Liver (tissue), 3 donors: ENCODE measurements around the gene TPM4.

ENCODE experiments used
- CTCF ChIP-seq: fragments of 150-350 bp; IDR thresholded peaks from 2 replicates; pipeline ENCODE4 v1.5.1; 2017; ENCODE audit warnings: improper control_type of control experiment, low read depth, low read length; ENCODE audit not compliant: missing input control
- JUND ChIP-seq, 2 donors: IDR thresholded peaks; 2 replicates each; pipeline ENCODE4 v1.6.1; 2016; ENCODE audit warnings: antibody characterized with exemption in 2 of 2
- MAX ChIP-seq: IDR thresholded peaks from 2 replicates; pipeline ENCODE4 v1.6.1; 2016; ENCODE audit warnings: antibody characterized with exemption
- REST ChIP-seq: IDR thresholded peaks from 2 replicates; pipeline ENCODE4 v1.6.1; 2016; ENCODE audit warnings: antibody characterized with exemption, mild to moderate bottlenecking
- SP1 ChIP-seq: IDR thresholded peaks from 2 replicates; pipeline ENCODE4 v1.6.1; 2018; ENCODE audit warnings: antibody characterized with exemption, mild to moderate bottlenecking
- TAF1 ChIP-seq: conservative IDR thresholded peaks from 2 replicates; pipeline ENCODE4 v1.6.1; 2016; ENCODE audit warnings: antibody characterized with exemption, mild to moderate bottlenecking
- YY1 ChIP-seq: IDR thresholded peaks from 2 replicates; pipeline ENCODE4 v1.6.1; 2016; ENCODE audit warnings: antibody characterized with exemption, mild to moderate bottlenecking
- donor health status: healthy.
- donor health status: healthy.

- TF ChIP-seq CTCF = no peak
- no peak for TF ChIP-seq SP1
- no peak for TF ChIP-seq JUND (IDR thresholded peaks at IDR 0.05)
- no peak for TF ChIP-seq MAX
- no peak for TF ChIP-seq TAF1
- no peak for TF ChIP-seq REST
- no peak for TF ChIP-seq YY1
These were observed 58.2 kb downstream of the TPM4 start for GRCh38 chr19:16134510-16134909.
